GM19025 (cell line): Measurements from ENCODE around the gene COX15.
"Not testable (repeated sequence)": the region's sequence is repeated elsewhere in the genome, so short reads cannot be mapped to it uniquely, and the experiment has no call there.

Source experiments
- ATAC-seq: cut with Tn5 transposase; IDR thresholded peaks from one replicate; pipeline ENCODE4 v1.9.1; 2021; ENCODE audit warnings: mild to moderate bottlenecking, low read depth, moderate library complexity; ENCODE audit not compliant: unreplicated experiment

Gene COX15

DNA sequence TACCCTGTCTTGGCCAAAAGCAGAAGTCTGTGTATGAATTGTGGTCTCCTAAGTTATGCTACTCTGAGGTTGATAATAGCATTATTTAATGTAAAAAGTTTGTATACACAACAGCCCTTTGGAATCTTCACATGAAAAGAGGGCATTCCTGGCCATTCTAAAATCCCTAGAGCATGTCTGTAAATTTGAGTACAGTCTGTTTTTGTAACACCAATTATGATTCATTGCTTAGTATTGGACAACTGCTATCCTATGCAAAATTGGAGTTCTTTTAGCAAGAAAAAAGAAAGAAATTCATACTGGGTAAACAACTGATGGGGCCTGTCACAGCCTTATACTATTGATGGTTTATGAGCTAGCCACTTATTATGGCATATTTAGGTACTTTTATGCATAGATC lies 10.3 kb upstream of the COX15 start:
- ATAC-seq: no peak

DNA sequence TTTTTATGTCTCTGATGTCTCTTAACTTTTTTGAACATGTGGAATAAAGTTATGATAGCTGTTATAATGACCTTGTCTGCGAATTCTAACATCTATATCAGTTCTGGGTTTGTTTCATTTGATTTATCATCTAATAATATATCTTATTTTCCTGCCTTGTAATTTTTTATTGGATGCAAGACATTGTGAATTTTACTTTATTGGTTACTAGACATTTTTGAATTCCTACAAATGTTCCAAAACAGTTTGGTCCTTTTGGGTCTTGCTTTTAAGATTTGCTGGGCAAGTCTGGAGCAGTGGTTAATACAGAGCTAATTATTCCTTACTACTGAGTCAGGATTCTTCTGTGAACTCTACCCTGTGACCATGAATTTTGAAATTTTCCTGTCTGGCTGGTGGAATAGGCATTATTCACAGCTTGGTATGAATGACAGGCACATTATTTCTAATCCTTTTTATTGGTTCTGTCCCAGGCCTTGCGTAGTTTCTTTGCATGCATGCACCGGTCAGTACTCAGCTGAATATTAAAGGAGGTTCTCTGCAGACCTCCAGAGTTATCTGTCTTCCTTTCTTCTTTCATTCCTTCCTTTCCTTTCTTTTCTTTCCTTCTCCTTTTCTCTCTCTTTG lies 9.1 kb upstream of the COX15 start:
- ATAC-seq: no peak

DNA sequence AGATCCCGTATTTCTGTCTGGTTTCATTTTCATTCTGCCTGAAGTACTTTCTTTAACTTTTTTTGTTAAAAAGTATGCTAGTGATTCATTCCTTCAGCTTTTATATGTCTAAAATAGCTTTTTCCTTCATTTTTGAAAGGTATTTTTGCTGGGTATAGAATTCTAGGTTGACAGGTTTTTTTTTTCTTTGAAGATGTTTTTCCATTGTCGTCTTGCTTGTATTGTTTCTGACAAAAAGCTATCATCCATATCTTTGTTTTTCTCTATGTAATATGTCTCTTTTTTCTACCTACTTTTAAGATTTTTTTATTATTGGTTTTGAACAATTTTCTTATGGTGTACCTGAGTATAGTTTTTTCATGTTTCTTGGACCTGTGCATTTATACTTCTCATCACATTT lies 8.3 kb upstream of the COX15 start:
- ATAC-seq: no peak

DNA sequence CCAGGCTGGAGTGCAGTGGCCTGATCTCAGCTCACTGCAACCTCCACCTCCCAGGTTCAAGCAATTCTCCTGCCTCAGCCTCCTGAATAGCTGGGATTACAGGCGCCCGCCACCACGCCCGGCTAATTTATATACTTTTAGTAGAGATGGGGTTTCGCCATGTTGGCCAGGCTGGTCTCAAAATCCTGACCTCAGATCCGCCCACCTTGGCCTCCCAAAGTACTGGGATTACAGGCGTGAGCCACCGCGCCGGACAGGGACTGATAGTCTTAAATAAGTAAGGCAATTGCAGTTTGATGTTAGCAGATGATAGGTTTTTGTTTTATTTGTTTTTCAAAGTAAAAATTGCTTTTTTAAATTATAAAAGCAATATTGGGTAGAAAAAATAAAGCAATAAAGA lies 2.2 kb upstream of the COX15 start:
- not testable (repeated sequence) for ATAC-seq

DNA sequence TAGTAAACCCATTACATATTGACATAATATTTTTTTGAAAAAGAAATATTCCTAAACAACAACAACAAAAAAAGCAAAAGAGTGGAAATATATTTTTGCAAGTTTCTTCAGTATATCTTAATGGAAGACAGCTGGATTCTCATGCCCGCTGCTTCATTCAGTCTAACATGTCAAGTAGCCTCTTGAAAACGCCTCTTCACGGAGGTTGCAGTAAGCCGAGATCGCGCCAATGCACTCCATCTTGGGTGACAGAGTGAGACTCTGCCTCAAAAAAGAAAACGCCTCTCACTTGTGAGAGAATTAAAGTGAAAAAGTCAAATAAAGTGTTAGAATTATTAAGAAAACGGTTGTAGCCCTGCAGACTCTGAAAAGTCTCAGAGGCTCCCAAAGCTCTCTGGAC lies 1.4 kb upstream of the COX15 start:
- no peak for ATAC-seq

DNA sequence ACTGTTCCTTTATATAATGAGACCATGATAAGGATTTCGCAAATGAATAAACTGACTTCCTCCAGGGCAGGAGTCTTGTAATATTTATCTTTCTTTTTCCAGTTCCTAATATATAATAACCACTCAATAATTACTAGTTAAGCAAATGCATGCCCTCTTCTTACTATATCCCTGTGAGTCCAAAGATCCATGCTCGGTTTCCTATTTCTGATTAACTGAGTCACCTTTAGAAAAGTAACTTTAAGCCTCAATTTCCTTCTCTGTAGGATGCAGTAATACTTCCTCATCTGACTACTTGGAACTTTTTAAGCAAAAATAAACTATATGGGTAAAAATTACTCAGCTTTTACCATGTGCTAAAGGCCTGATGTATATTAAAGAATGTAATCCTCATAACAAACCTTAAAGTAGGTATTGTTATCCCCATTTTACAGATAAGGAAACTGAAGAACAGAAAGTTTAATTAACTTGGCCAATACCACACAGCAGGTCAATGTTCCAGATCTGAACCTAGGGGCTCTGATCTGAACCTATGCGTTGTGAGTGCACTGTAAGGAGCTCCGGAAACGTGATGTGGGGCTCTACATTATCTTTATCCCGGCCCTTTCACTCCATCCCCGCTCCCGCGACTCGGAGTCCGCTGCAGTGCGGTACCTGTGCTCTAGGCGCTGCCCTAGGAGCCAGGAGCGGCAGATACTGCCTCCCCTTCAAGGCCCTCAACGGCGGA lies 458 bp downstream of the COX15 start:
- peak; percentile 32 for ATAC-seq

DNA sequence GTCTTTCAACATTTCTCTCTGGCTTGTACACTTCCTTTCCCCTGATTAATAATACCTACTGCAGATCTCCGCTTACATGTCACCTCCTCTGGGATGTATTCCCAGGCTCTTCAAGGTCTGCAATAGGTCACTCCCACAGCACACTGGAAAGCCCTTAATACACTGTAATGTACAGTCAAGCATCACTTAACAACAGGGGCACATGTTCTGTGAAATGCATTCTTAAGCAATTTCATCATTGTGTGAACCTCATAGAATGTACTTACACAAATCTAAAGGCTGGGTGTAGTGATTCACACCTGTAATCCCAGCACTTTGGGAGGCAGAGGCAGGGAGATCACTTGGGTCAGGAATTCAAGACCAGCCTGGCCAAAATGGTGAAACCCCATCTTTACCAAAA lies 1.9 kb downstream of the COX15 start:
- no peak for ATAC-seq

DNA sequence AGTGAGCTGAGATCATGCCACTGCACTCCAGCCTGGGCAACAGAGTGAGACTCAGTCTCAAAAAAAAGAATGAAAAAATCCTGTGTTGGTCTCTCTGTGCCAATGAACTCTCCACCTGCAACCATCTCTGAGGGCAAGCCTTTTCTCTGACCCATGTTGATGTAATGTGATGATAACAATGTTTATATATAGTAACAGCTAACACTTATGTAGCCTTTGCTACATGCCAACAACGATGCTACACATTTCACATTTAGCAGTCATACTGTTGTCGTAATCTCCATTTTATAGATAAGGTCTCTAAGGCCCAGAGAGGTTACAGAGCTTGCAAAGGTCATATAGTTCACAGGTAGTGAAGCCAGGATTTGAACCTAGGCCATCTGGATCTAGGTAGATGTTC lies 11.5 kb downstream of the COX15 start:
- no peak for ATAC-seq

DNA sequence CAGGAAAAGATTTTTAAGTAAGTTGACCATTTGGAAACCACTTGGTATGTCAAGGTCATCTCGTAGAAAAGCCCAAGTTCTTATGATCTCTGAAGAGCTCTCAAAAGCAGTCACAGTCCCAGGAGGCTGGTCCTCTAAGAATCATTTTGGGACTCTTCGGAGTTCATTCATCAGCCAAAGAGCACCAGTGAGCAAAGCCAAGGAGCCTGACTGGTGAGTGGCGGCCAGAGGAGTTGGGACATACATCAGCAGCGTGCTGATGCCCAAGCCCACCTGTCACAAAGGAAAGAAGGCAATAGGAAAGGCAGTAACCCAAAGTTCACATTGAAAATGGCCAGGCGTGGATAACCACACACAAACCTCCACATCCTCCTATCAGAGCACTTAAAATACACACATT lies 17.5 kb downstream of the COX15 start:
- ATAC-seq: no peak

DNA sequence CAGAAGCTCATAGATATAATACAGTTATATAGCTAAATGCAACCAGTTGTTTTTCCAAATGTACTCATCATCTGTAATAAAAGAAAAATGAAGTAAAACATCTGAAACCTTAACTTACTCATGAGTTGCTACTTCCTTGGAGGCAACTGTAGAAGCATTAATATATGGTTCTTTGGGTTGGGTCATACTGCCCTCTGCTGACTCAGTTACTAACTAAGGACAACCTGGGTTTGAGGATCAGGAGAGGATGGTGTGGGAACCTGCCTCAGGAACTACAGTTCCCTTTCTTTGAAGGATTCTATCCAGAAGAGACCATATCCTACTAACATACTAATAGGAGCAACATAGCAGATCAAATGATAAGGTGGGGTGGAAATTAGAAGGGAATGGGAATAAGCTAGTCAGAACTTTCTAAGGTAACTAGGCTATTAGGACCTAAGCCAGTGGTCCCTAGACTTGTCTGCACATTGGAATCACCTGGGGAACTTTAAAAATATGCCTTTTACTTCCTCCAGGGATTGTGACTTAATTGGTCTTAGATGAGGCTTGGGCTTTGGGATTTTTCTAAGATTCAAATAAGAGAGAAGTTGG lies 20.7 kb downstream of the COX15 start:
- ATAC-seq: no peak

DNA sequence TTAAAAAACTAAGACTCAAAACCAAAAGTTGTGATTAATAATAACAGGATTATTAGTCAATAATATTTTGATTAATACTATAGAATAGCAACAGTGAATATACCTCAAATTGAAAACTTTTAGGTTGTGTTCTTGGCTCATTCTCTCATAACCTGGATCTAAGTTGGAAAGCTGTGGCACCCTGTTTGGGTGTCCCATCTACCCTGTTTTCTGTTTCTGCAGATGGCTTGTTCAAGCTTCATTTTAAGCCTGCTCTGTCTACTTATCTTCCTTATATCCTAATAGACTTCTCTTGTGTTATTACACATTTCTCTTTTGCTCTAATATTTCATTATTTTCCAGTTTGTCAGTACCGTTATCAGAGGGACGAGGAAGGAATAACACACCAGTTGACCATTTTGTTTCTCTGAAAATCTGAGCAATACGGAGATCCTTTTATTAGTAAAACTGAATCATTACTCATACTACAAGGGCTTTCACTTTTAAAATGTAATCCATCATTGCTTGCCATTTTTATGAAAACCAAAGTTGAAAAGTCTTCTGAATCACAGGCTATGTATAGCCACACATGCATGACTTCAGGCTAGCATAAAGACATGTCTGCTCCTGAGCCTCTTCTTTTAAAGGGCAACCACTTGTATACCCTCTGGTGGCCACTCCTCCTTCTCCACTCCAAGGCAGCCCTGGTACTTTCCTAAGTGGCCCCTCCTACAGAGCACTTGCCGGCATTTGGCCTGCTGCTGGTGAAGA lies 22.3 kb downstream of the COX15 start:
- ATAC-seq: peak; percentile 82

DNA sequence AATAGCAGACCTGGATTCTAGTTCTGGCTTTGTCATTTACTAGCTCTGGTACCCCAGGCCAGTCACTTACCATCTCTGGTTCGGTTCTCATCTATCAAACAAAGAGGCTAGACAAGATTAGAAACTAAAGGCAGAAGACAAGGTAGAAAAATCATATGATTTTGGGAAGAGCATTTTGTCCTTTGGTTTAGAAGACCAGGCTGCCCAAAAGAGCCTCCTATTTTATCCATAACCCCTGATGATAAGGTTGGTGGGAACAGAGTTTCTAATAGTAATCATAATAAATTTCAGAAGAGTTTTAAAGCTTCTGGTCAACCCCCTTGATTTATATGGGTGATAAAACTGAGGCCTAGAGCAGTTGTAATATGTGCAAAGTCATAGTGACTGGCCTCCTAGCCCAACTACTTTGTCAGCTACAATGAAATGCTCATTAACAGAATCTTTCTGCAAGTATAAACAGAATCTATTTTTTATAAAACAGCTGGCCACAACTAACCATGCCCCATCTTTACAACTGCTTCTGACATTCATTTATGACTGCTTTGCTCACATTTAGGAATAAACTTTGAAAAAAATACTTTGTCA lies 23.4 kb downstream of the COX15 start:
- no peak for ATAC-seq

DNA sequence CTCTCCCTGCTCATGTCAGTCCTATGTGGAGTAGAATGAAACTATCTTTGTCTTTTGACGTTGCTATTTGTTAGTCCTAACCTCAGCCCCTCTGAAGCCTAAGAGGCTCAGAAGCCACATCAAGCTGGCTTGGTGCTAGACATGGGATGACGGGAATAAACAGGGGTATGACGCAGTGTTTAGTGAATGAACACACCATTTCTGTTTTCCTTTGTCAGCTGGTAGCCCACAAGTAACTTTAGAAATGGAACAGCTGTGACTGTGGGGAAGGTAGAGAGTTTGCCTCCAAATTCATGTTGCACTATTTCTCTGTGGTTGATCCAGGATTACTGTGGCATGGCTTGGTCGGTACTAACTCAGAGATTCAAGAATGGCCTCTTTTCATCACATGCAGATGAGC lies 31.3 kb downstream of the COX15 start:
- ATAC-seq: no peak

DNA sequence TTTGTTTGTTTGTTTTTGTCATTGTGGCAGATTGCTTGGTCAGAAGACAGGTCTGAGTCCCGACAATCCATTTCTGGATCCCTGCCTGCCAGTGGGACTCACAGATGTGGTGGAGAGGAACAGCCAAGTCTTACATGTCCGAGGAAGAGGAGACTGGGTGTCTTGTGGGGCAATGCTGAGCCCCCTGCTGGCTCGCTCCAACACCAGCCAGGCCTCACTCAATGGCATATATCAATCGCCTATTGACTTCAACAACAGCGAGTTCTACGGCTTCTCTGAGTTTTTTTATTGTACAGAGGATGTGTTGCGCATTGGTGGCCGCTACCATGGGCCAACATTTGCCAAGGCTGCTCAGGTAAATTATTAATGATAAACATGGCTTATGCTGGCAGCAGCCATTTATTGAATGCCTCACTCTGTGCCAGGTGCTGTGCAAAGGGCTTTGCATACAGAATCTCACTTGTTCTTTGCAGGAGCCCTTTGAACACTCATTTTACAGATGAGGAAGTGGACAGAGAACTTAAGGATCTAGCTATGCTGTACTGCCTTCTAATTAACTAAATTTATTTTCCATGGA lies 33.3 kb downstream of the COX15 start:
- no peak for ATAC-seq

DNA sequence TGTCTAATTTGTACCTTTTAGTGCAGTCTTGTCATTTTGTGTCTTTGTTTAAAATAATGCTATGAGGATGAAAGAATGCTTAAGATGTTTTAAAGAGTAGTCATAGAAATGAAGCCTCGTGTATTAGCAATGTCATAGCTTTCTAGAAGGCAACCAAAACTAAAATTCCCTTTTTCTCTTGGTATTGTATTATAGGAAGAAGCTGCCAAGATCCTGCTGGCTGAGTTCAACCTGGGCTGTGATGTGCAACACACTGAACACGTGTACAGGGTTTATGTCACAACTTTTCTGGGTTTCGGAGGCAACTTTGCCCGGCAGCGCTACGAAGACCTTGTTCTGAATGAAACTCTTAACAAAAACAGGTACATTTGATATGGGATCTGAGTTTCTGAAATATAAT lies 36.2 kb downstream of the COX15 start:
- ATAC-seq: no peak

DNA sequence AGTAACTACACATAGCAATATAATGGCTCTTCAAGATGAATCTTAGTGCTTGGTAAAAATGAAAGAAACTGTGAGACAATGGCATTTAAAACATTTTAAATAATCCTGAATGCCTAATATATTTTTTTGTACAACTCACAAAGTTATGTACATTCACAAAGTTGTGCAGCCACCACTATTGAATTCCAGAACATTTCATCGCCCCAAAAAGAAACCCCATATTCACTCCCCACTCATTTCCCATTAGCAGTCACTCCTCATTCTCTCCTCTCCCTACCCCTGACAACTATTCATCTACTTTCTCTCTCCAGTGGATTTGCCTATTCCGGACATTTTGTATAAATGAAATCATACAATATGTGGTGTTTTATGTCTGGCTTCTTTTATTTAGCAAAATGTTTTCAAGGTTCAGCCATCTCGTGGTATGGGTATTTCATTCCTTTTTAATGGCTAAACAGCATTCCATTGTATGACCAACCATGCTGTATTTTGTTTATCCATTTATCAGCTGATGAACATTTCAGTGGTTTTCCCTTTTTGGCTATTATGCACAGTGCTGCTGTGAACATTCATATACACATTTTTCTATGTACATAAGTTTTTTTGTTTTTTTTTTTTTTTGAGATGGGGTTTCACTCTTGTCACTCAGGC lies 37.9 kb downstream of the COX15 start:
- ATAC-seq: no peak

DNA sequence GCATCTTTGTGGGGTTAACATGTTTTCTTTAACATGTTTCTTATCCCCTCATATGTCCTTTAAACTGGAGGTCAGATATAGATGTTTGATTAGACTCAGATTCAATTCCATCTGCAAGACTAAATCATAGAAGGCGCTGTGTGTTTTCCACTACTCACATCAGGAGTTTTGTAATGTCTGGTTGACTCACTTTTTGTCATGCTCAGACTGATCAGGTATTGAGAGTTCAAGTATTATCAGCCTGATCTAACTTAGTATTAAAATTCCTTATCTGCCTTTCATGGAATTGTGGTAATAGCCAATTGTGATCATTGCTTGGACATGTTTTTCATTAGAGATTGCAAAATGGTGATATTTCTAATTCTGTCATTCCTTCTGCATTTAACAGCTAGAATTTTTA lies 42.5 kb downstream of the COX15 start:
- no peak for ATAC-seq

DNA sequence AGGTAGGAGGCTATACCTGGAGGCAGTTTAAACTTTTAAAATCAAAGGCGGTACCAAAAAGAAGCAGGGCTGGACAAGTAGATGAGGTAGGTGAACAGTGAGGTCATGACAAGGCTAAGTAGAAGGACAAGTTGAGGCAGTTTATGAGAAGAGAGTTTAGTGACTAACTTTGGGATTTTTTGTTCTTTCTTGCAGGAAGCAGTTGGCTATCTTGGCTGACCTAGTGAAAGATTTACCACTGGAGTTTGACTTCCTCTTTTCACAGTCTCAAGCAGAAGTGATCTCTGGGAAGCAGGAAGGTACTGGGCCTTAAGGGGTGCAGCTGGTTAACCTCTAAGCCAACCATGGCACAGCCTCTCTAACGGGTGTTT lies 46.3 kb downstream of the COX15 start:
- ATAC-seq: peak; percentile 93

DNA sequence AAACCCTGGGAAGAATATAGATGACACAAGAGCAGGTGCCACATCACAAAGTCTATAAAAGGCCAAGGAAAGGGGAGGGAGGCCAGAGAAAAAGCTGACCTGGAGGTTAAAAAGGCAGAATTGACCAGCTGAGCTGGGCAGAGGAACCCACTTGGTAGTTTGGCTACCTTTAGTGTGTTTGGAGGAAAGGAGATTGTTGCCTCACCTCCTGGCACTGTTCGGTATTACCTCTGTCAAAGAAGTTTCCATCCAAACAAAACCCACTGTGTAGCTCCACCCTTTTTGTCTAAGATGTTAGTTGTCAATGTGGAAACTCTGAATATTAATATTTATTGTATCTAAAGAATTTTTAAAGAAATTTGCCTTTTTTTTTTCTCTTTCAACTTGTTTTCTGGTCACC lies 49.2 kb downstream of the COX15 start:
- no peak for ATAC-seq
